Left renal cortex interstitium (tissue), 4 donors: ENCODE measurements around the gene NME7. TPM values are rescaled to one million over a fixed set of nuclear protein-coding genes. Genes with fewer than 3 reads are reported as not detected.
"Not testable (repeated sequence)": the region's sequence is repeated elsewhere in the genome, so short reads cannot be mapped to it uniquely, and the experiment has no call there.

Source experiments
- DNase-seq, 4 donors: peaks; one replicate each; pipeline ENCODE4 v3.0.0-alpha.2; 2013; ENCODE audit warnings: low read depth in 4 of 4, low spot score in 2 of 4, missing footprints in 1 of 4
- polyA plus RNA-seq, 4 donors: library from polyadenylated mRNA; unstranded; fragments of 120-200 nt; gene quantifications; one replicate each; pipeline ENCODE4 v1.2.1, GENCODE V29; 2013; ENCODE audit not compliant: insufficient read length in 4 of 4

NME7 gene
- polyA plus RNA-seq, 4 donors = 91.8 to 152 (median 126) TPM

DNA sequence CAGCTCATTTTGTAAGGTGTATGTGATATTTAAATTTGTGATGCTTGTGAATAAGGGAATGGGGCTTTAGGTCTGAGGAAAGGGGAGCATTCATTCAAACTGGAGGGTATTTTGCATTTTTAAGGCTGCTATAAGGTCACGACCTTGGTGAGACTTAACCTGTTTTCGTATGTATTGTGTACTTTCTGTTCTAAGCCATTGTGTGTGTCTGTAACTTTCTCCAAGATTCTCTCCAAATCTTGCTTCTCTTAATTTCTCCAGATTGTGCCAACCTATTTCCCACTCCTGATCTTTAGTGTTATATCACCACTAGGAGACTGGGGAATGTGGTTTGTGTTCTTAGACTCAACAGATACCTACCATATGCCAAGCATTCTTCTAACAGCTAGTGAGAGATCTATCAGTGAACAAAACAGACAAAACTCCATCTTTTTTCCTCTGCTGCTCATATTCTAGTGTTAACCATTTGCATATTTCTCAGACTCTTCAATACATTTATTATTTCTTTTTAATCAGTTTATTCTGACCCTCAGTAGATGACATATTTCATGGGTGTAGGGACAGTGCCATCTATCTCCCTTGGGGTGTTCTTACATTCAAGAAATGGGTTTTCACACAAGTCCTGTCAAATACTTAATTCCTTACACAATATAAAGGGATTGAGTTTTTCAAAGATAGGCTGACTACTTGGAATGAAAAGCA, 233.6 kb downstream of the NME7 start:
- no peak for DNase-seq

DNA sequence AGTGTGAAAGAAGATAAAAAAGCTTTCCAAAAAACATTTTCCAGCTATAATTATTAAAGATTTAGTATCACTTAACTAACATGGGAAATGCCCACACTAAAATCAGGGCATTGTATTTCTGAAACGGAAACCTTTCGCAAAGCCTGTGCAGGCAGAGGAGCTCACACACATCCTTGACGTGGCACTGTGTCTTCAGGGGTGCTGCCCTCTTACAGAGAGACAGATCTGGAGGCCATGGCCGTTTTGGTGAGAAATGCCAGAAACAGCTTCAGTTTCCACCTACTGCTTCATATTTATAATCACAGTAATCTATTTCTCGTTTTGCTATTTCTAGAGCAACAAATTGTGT, 234.4 kb downstream of the NME7 start:
- DNase-seq = no peak

DNA sequence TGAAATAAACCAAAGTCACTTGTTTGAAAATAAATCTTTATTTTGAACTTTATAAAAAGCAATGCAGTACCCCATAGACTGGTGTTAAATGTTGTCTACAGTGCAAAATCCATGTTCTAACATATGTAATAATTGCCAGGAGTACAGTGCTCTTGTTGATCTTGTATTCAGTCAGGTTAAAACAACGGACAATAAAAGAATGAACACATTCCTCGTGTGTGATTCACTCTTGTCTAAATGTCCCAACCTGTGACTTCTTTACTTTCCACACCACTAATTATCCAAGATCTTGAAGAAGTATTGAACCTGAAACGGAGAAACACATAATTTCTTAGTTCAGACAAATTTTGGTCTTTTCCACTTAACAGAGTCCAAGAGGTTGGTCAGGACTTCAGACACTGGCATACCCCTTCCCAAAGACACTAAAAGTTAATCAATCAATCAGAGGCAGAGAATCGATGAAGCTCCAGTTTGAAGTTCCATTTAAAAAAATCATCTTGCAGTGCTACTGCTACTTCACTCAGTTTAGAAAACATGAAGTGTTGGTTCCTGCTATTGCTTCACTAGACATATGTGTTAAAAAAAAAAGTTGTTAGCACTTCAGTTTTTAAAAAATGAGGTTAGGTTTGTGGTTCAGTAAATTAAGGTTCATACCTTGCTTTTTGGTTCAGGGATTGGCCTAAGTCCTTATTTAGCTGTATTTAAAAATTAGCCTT, 234.9 kb downstream of the NME7 start:
- DNase-seq = no peak

DNA sequence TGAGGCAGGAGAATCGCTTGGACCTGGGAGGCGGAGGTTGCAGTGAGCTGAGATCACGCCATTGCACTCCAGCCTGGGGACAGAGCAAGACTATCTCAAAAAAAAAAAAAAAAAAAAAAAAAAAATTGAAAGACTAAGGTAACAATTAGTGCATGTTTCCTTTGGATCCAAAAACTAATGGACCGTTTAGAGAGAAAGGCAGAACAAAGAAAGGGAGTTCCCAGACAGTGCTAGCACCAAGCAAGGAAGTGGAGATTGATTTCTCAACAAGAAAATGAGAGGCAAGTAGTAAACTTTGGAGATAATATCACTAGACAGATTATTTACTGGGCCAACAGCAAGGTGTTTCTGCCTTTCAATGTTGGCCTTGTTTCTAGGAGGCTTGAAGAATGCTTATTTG, 236.9 kb downstream of the NME7 start:
- no peak for DNase-seq

DNA sequence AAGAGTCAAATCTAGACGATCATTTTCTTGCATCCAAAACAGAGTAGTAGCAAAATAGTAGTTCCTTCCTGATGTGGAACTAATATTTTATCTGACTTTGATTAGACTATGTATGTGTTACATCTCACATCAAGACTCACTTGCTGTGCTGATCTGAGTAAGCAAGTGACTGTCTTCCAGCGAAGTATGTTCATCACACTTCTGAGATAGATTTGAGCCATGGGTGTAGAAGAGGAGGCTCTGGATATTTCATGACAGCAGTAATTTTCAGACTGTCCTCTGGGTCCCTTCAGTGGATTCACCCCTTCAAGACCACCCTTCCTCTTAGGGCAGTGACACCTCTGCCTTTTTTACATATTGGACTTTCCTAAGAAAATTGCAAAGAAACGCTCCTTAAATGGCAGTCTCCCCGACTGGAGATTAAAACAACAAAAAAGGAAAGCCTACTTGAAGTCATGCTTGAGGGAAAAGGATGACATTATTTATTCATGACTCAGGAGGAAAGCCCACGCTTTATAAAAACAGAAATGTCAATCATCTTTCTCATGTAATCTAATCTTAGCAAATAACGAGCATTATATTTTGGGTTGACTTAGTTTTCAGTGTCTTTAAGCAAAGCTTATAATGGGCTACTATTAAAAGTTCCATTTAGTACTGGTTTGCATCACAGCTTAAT, 238.3 kb downstream of the NME7 start:
- DNase-seq = no peak

DNA sequence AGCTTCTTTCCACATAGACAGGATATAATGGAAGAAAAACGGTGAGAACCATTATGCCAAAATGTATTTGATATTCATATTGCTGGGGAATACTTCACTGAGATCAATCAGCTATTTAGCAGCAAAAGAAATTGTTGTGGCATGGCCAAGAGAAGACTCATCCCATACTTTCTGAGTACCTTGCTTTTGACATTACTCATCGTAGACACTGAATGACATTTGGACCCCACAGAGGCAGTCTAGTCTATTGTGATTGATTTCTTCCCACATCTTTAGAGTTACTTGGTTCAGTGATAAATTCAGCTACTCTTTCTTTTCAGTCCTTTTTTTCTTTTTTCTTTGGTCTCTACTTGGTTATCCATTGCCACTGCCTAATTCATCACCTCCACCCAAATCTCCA, 239.0 kb downstream of the NME7 start:
- no peak for DNase-seq

DNA sequence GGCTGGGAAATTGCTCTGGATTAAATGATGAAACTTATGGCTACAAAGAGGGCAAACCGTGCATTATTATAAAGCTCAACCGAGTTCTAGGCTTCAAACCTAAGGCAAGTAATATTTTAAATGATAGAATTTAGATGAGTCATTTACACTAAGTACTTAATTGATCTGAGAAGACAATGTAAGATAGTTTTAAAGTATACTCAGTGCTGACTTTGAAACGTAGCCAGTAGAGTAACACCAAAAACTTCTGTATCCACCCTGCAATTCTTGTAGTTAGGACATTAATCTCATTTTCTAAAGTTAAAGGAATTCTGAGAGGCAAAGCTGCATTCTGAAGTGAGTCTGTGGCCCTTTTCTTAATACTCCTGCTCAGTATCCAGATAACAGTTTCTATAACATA, 240.3 kb downstream of the NME7 start:
- DNase-seq = no peak

DNA sequence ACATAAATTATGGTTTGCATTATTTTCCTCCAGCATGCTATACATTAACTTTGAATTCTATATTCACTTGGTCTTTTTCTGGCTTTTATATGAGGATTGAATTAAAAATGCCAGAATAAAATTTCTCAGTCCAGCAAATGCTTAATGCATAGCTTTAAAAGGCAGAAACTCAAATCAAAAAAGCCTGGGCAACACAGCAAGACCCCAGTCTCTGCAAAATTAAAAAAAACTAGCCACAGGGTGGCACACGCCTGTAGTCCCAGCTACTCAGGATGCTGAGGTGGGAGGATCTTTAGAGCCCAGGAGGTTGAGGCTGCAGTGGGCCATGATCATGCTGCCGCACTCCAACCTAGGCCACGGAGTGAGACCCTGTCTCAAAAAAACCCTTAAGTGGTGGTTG, 241.3 kb downstream of the NME7 start:
- no peak for DNase-seq

DNA sequence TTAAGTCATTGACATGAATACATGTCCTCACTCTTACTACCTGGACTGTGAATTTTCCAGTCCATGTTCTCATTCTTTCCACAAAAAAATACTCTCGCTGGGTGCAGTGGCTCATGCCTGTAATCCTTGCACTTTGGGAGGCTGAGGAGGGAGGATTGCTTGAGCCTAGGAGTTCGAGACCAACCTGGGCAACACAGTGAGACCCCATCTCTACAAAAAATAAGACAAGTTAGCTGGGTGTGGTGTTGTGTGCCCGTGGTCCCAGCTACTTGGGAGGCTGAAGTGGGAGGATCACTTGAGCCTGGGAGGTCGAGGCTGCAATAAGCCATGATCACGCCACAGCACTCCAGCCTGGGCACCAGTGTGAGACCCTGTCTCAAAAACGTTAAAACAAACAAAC, 242.0 kb downstream of the NME7 start:
- not testable (repeated sequence) for DNase-seq

DNA sequence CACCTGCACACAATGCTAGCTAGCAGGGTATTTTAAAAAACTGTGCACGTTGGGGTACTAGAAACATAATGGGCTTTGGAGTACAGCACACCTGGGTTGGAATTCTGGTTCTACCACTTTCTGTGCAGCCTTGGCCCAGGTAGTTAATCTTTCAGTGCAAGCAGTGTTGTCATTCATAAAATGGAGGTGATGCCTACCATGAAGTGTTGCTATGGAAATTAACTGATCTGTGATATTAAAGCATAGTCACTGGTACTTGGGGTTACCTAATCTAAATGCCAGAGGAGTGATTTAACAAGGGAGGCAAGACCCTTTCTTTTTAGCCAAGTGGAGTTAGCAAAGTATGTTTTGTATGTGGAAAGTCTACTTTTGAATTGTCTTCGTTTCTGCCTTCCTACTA, 243.1 kb downstream of the NME7 start:
- no peak for DNase-seq

DNA sequence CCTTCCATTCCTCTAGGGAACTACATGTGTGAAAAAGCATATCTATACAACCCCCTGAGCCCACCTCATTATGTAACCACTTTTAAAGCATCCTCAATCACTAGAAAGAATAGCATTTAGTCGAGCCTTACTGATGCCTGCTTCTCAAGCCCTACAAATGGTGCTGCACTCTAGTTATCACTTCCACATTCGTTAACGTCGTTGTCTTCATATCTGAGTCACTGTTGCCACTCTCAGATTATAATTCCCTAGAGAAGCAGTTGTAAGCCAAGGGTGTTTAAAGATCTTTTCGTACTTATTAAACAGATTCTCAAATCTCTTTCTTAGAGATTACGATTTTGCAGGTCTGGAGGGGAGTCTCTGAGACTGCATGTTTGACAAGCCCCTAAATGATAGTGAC, 244.6 kb downstream of the NME7 start:
- no peak for DNase-seq

DNA sequence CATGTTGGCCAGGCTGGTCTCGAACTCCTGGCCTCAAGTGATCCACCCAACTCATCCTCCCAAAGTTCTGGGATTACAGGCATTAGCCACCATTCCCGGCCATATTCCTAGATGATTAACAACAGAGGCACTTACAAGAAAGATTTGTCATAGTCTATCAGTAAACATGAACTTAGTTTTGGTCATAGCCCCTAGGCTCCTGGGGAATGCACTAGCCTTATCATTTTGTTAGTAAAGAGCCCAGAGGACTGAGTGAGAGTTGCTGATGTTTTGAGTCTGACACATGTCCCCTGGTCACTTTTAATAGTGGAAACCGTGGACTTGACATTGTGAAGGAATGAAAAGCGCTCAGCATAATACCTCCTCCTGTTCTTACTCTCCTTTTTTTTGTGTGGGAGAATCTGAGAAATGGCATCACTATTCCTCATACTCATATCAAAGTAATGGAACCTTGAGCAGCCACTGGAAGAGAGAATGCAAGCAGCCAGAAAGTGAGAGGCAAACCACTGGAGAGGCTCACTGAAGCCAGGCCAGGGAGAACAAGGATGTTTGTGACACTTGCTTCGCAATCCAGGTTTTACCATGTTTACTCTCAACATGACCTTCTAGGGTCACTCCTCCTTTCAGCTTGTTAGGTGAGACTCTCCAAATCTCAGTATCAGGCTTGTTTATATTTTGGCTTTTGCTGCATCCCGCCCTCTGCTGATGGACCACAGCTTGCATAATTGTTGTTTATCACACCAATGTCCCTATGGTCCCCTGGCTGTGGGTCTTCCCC, 246.3 kb downstream of the NME7 start:
- DNase-seq = no peak

DNA sequence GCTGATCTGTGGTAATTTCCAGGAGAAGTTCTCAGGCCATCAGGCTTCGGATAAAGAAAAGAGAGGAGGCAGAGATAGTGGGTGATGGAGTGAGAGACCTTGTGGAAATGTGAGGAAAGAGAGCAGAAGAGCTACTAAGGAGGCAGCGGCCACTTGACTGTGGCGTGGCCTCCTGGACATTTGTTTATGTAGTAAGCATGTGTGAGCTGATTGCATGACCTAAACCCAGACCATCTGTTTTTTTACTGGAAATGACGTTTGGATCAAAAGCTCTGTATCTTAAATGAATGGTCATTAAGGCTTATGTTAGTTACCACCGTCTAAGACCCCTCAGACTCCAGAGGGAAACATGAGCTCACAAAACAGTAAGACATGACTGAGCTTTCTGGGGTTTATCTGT, 247.5 kb downstream of the NME7 start:
- no peak for DNase-seq

DNA sequence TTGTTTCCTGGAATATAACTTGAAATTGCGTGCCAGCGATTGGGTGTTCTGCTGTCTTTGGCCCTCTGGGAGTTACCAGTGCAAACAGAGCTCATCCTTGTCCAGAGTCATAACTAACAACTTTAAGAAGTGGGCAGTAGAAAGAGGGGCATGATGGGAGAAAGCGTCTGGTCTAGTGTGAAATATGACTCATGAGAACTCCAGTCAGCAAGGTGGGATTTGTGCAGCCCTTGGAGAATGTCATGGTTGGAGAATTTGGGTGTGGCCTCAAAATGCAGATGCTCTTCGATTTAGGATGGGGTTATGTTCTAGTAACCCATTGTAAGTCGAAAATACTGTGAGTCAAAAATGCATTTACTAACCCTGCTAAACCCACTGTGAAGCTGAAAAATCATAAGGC, 248.2 kb downstream of the NME7 start:
- no peak for DNase-seq

DNA sequence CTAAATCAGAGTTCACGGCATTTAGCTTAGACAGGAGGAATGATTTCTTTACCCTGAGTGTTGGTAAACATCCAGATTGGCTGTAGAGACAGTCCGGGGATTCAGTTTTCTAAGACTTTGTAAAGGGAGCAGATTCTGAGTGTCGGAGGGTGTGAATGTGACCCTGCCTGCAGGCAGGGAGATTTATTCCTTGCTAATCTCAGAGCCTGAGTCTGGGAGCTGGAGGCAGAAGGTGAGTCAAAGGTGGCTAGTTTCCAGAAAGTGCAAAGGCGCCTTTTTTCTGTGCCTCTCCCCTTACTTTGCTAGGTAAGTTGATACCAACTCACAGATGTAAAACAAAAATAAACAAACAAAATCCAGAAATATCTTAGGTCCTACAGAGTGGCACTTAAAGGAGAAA, 249.4 kb downstream of the NME7 start:
- DNase-seq = no peak

DNA sequence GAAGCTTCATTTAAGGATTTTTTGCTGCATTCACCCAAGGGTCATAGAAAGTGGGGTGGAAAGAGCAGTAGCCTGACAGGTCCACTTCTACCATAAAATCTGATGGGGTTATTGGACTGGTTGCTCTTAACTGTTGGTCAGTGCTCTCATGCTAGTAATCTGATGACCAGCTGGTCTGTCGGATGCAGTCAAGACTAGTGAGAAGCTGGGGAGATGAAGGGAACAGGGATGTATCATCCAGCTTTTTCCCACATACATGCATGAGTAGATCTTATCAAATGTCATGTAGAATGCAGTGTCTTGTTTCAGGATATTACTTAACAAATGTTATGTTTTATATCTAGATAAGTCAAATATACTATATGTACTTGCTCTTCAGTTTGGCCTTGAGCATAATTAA, 250.0 kb downstream of the NME7 start:
- no peak for DNase-seq

DNA sequence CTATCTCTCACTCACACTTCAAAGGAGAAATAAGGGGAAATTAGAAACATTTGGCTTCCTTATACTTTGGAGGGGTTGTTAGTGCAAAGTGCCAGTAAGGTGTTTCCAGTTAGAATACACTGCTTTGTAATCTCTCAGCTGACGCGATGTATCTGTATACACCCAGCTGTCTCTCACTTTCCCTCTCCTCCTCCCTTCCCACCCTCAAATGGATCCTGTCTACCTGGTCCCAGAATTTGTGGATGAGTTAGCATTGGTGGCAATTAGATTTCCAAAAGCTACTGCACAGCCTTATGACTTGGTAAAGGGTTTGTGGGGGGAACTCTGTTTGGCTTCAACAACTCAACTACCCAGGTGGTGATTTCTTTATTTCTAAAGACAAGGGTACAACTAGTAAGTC, 250.6 kb downstream of the NME7 start:
- no peak for DNase-seq

DNA sequence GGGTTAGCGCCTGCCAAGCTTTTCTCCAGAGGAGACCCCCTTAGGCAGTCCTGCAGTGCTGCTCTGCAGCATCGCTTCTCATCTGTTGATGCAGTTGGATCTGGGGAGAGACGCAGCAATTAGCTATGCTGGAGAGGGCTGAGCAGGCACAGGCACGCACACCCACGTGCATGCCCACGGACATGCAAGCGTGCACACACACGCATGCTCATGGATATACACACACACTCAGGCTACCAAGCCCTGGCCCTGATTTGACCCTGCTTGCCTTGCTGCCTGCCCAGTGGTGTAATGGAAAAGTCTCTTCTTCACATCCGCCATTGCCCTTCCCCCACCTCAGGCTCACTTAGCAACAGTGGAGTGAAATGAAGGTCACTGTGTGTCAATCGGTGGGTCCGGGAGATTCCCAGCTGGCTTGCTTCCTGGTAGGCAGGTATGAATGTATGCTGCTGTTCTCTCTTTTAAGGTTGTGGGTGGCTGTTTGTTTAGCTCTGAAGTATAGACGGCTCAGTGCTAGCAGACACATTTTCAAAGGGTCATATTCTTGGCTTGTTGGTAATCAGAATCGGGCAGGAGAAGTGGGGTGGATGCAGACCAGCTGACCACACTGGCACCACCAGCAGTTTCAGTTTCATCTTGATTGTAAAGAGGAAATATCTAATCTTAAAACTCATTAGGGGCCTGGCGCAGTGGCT, 251.6 kb downstream of the NME7 start:
- no peak for DNase-seq

DNA sequence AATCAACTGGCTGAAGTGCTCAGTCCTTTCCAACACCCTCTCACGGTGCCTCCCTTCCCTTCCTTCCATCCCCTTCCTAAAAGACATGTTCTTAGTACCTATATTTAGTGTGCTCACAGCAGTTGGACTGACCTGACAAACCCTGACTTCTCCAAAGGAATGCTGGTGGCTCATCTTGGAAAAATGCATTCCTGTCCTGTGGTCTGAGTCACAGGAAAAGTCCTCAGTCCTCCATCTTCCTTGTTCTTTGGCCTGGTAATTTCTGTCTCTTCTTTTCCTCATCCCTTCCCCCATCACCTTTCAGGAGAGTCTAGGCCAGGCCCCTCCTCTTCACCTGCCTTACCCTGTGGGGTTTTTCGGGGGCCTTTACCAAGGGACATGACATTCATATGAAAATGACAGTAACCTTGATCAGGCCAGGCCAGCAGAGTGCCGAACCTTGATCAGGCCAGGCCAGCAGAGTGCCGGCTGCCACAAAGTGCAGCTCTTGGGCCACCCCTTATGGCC, 253.9 kb downstream of the NME7 start:
- no peak for DNase-seq

DNA sequence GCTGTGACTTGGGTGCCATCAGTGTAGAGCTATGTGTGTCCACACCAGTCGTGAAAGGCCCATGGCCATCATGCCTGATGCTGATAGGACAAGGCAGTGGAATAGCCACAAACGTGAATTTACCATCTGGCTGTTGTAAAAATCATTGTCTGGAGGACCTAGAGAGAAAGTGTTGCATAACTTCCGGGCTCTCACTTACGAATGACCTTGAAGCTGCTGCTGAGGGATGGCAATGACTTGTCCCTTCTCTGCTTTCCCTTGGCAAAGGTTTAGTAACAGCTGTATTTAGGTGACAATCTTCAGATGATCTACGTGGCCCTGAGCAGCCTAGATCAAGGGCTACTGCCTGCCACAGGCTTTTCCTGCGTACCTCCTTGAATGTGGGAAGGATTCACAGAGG, 255.4 kb downstream of the NME7 start:
- DNase-seq = no peak

DNA sequence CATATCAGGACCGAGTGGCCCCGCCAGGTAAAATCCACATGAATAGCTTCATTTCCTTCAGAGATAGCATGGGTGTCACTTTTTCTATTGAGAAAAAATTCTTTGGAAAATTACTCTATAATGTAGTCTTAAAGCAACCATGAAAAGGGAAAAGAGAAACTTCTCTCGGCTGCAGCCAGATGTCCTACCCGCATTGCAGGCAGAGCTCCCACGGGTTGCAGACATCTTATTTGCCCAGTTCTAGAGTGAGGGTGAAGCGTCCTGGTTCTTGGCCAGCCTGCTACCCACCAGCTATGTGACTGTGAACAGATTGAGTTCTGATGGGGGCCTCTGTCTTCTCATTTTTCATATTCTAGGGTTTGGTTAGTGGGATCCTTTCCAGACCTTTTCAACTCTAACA, 256.1 kb downstream of the NME7 start:
- no peak for DNase-seq
